Right lobe of liver (tissue), 6 donors: ENCODE measurements around the gene PASK. TPM values are rescaled to one million over a fixed set of nuclear protein-coding genes. Genes with fewer than 3 reads are reported as not detected.

Source experiments
- ATAC-seq, 4 donors: fragments of 200-7000 bp; cut with Tn5 transposase; one replicate each; pipeline ENCODE4 v1.9.1; 2020; ENCODE audit warnings: mild to moderate bottlenecking in 4 of 4, moderate library complexity in 4 of 4
- DNase-seq, 3 donors: peaks; one replicate each; pipeline ENCODE4 v3.0.0-alpha.2; 2020
- H3K27ac ChIP-seq, 3 donors: fragments of 200-600 bp; one replicate each; pipeline ENCODE4 v1.8.0; 2022
- H3K27me3 ChIP-seq, 2 donors: fragments of 200-600 bp; one replicate each; pipeline ENCODE4 v1.8.0; 2022
- H3K36me3 ChIP-seq, 4 donors: fragments of 200-600 bp; sonication (generic) in 1 of 4; one replicate each; pipeline versions ENCODE4 v1.5.1 to v1.8.0; 2017 to 2022; ENCODE audit warnings: control low read depth in 1 of 4
- H3K4me1 ChIP-seq, 4 donors: fragments of 200-600 bp; sonication (generic) in 1 of 4; one replicate each; pipeline versions ENCODE4 v1.5.1 to v1.8.0; 2017 to 2022; ENCODE audit warnings: control low read depth in 1 of 4
- H3K4me3 ChIP-seq, 3 donors: fragments of 200-600 bp; one replicate each; pipeline ENCODE4 v1.8.0; 2022
- H3K9me3 ChIP-seq, 4 donors: fragments of 200-600 bp; sonication (generic) in 1 of 4; one replicate each; pipeline versions ENCODE4 v1.5.1 to v1.8.0; 2017 to 2022; ENCODE audit warnings: control low read depth in 1 of 4
- POLR2A ChIP-seq: fragments of 450-650 bp; IDR thresholded peaks from one replicate; pipeline ENCODE4 v1.6.1; 2017; ENCODE audit warnings: antibody characterized with exemption, mild to moderate bottlenecking
- WGBS: methylation state at CpG from one replicate; pipeline ENCODE4 v1.1.6; 2018; ENCODE audit warnings: low coverage, low lambda C conversion rate; ENCODE audit not compliant: insufficient coverage; ENCODE audit errors: missing lambda C conversion rate; 5-methylcytosine and 5-hydroxymethylcytosine counted together
- intact Hi-C, 2 donors: fragments of 100-400 bp; cut with DNase I; formaldehyde crosslinking; loops; one replicate each; pipeline versions ENCODE4 v1.11.2 to v1.14.1; 2022
- total RNA-seq, 6 experiments: library from RNA; depleted of rRNA in 2 of 6; stranded (reverse); fragments of >200 nt in 2 of 6; fragmentation: NEBNext Ultra II Directional in 3 of 6; extraction: Animal tissue kit (Norgen Biotek cat#: 25700) in 3 of 6; gene quantifications; one replicate each; pipeline versions ENCODE4 v1.1.0 to v1.2.4, GENCODE V29; 2016 to 2023
- TF ChIP-seq, protein P1 (sequence below), 4 donors: fragments of 200-600 bp in 3 of 4; fragments of 450-650 bp in 1 of 4; IDR thresholded peaks; one replicate each; pipeline versions ENCODE4 v1.5.1 to v1.8.0; 2016 to 2022; ENCODE audit warnings: antibody characterized with exemption in 4 of 4, mild to moderate bottlenecking in 2 of 4
- donor health status: DM: no; HTN: yes; CAD: no.
- donor health status: DM: no; HTN: no; CAD: no.
- donor health status: DM: no; HTN: no; CAD: no.
- donor health status: DM: no; HTN: yes; CAD: no.
- donor health status: DM: no; HTN: yes; CAD: no.

Gene PASK
- total RNA-seq, 6 experiments from 2014 or later, result 2.0 to 4.2 (median 3.4) TPM

- H3K4me3 ChIP-seq, result no peak overlapping the region
- no peaks in the 10 kb centered on the region for H3K4me1 ChIP-seq
- peaks cover 2 to 67% (median 20%) of the 10 kb centered on the region in 4 donors for H3K36me3 ChIP-seq
- no peaks in the 10 kb centered on the region for H3K27me3 ChIP-seq
- TF ChIP-seq, protein P1, sequence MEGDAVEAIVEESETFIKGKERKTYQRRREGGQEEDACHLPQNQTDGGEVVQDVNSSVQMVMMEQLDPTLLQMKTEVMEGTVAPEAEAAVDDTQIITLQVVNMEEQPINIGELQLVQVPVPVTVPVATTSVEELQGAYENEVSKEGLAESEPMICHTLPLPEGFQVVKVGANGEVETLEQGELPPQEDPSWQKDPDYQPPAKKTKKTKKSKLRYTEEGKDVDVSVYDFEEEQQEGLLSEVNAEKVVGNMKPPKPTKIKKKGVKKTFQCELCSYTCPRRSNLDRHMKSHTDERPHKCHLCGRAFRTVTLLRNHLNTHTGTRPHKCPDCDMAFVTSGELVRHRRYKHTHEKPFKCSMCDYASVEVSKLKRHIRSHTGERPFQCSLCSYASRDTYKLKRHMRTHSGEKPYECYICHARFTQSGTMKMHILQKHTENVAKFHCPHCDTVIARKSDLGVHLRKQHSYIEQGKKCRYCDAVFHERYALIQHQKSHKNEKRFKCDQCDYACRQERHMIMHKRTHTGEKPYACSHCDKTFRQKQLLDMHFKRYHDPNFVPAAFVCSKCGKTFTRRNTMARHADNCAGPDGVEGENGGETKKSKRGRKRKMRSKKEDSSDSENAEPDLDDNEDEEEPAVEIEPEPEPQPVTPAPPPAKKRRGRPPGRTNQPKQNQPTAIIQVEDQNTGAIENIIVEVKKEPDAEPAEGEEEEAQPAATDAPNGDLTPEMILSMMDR (IDR thresholded peaks at IDR 0.05), result no peak
- no peak for TF ChIP-seq POLR2A
- 75% methylated on average over 2 of the region's 9 CpGs for WGBS
- intact Hi-C loops, result no loop called here
- H3K27ac ChIP-seq, result no peak overlapping the region
- no peak for DNase-seq
- peak in 3 of 4 donors; percentile 25 to 43 (median 28) for ATAC-seq
- H3K9me3 ChIP-seq, result no peaks in the 10 kb centered on the region
These were observed 12.5 kb upstream of the PASK start for GRCh38 chr2:241161646-241162281.

DNA sequence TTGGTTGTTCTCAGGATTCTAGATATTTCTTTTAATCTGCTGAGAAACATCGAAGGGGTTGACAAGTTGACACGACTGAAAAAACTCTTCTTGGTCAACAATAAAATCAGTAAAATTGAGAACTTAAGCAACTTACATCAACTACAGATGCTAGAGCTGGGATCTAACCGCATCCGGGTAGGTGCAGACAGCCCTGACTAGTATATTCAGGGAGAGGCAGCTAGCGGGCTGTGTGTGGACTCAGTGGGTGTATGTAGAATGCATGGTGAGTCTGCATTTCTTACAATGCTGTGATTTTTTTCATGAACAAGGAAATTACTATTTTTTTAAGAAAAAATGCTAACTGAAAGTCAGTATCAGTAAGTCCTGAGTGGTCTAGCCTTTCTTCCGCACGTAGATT is 11.0 kb upstream of the PASK start:
- no peaks in the 10 kb centered on the region for H3K9me3 ChIP-seq
- ATAC-seq (no peak), DNase-seq (no peak)
- intact Hi-C loops, result no loop called here
- WGBS, result 95% methylated on average over 7 of the region's 7 CpGs
- no peak overlapping the region for H3K27ac ChIP-seq
- no peaks in the 10 kb centered on the region for H3K4me1 ChIP-seq
- H3K4me3 ChIP-seq, result no peak overlapping the region
- no peaks in the 10 kb centered on the region for H3K27me3 ChIP-seq
- TF ChIP-seq POLR2A, result no peak
- TF ChIP-seq, protein P1 (IDR thresholded peaks at IDR 0.05), result no peak
- H3K36me3 ChIP-seq, result peaks cover 0 to 59% (median 19%) of the 10 kb centered on the region in 4 donors

DNA sequence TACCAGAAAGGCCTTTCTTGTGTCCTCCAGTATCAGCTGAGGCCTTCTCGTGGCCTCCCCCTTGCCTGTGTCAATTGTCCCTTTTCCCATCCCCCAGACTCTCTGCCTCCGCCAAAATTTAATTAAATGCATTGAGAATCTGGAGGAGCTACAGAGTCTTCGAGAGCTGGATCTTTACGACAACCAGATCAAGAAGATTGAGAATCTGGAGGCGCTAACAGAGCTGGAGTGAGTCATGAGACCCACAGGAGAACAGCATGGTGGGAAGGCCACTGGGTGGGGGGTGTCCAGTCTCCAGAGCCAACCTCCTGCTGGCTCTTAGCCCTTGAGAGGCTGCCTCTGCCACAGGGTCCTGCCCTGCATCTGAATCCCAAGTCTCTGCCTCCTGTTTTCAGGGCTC is 9.8 kb upstream of the PASK start:
- Histone ChIP-seq H3K27me3 (no peaks in the 10 kb centered on the region), H3K27ac (no peak overlapping the region), H3K36me3 (peaks cover 0 to 49% (median 19%) of the 10 kb centered on the region in 4 donors), H3K4me3 (no peak overlapping the region), H3K4me1 (no peaks in the 10 kb centered on the region), H3K9me3 (no peaks in the 10 kb centered on the region)
- WGBS, result 92% methylated on average over 2 of the region's 5 CpGs
- ATAC-seq (no peak), DNase-seq (no peak)
- intact Hi-C loops, result no loop called here
- TF ChIP-seq, protein P1 (IDR thresholded peaks at IDR 0.05), result no peak
- no peak for TF ChIP-seq POLR2A

- ATAC-seq, result no peak
These were observed 9.3 kb upstream of the PASK start for GRCh38 chr2:241158546-241158900.

More at GRCh38 chr2:241158546-241158900, 9.3 kb upstream of the PASK start:
- 83% methylated on average over 4 of the region's 8 CpGs for WGBS
- Histone ChIP-seq H3K9me3 (no peaks in the 10 kb centered on the region), H3K27ac (no peak overlapping the region), H3K4me3 (no peak overlapping the region), H3K27me3 (no peaks in the 10 kb centered on the region), H3K36me3 (peaks cover 0 to 43% (median 17%) of the 10 kb centered on the region in 4 donors), H3K4me1 (no peaks in the 10 kb centered on the region)
- TF ChIP-seq, protein P1 (IDR thresholded peaks at IDR 0.05), result no peak
- no peak for TF ChIP-seq POLR2A
- intact Hi-C loops, result no loop called here
- DNase-seq, result no peak
